ENCODE data around the gene AASDH. TPM values are rescaled to one million over a fixed set of nuclear protein-coding genes. Genes with fewer than 3 reads are reported as not detected.
"Not testable (repeated sequence)": the region's sequence is repeated elsewhere in the genome, so short reads cannot be mapped to it uniquely, and the experiment has no call there.

The AASDH gene
- total RNA-seq, 1 donor from 2014 or later: 5.0 TPM

DNA sequence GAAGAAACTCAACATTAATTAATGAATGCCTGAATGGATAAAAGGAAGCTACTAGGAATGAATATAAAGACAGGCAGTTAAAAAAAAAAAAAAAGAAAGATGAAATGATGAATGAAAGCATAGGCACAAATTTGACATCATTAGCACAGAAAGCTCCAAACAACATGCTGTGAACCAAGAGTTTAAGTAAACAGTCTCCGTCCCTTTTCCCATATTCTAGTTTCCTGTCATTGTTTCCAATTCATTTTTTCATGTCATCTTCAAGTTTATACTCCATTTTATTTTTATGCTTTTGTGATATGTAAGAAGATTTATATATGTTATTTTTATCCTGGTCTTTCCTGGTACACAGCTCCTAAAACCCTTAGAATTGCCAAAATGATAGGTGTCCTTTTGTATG, 17.7 kb upstream of the AASDH start:
- intact Hi-C loops (cut with DNase I): no loop called here
- DNase-seq: no peak
- no peak for ATAC-seq (ENCODE audit: poor library complexity)

GRCh38 chr4:56400560-56400959, 13.3 kb upstream of the AASDH start:
- intact Hi-C loops (cut with DNase I): no loop called here
- DNase-seq: no peak
- ATAC-seq (ENCODE audit: poor library complexity): no peak

GRCh38 chr4:56391270-56391669, 4.0 kb upstream of the AASDH start:
- ATAC-seq (ENCODE audit: poor library complexity) (no peak), DNase-seq (no peak)
- intact Hi-C loops (cut with DNase I): no loop called here

DNA sequence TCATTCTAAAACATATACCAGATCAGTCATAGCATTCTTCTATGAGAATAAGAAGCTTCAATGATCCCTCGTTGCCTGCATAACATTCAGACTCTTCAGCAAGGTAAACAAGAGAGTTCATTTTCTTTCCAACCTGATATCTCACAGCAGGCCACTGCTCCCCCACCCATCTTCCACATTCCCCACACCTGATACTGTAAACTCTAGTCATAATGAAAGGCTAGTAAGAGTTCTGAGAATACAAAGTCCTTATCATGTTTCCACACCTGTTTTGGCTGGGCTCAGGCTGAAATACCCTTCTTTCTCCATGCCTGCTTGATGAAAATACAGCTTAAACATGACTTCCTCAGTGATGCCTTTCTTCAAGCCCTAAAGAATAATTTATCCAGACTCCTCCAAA, 2.3 kb upstream of the AASDH start:
- ATAC-seq (ENCODE audit: poor library complexity): no peak
- DNase-seq: no peak
- intact Hi-C loops (cut with DNase I): no loop called here

DNA sequence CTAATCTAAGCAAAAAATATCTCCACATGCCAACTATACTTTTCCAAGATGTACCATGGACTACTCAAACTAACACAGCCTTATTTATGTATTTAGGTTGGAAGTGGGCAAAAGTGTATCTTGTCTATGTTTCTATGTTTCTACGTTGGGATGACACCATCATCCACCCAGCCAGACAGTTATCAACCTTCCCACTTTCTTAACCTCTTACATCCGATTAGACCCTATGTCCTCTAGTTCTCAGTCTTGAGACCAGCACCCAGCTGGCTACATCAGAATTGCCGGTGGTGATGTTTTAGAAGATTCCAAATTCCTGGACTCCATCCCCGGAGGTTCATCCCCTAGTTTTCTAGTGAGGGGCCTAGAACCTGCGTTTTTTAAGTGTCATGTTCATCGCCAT, 1.0 kb upstream of the AASDH start:
- DNase-seq: no peak
- intact Hi-C loops (cut with DNase I): no loop called here
- no peak for ATAC-seq (ENCODE audit: poor library complexity)

GRCh38 chr4:56386091-56386490, 1.2 kb downstream of the AASDH start:
- ATAC-seq (ENCODE audit: poor library complexity): no peak
- intact Hi-C loops (cut with DNase I): no loop called here
- no peak for DNase-seq

DNA sequence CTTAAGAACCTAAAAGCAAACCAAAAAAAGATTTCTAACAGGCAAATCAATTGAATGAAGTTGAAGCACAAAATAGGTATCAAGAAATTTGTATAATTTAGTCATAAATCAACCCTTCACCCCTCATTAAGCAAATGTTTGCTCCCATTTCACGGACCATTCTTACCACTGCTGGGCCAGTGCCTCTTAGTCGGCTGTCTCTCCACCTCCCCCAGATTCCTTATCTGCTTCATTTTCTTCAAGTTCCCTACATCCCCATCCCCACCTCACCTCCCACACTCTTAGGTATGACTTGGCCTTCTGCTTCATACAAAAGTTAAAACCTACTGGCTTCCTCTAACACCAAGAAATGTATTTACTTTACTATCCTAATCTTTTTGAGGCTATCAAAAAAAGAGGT, 11.8 kb downstream of the AASDH start:
- DNase-seq: no peak
- intact Hi-C loops (cut with DNase I): no loop called here
- no peak for ATAC-seq (ENCODE audit: poor library complexity)

GRCh38 chr4:56374956-56375355, 12.3 kb downstream of the AASDH start:
- no peak for DNase-seq
- intact Hi-C loops (cut with DNase I): no loop called here
- ATAC-seq (ENCODE audit: poor library complexity): no peak

- ATAC-seq (ENCODE audit: poor library complexity) (no peak), DNase-seq (no peak)
- intact Hi-C loops (cut with DNase I): no loop called here
These were observed 14.5 kb downstream of the AASDH start for GRCh38 chr4:56372774-56373173.

GRCh38 chr4:56371426-56372220, 15.7 kb downstream of the AASDH start:
- DNase-seq: no peak
- no peak for ATAC-seq (ENCODE audit: poor library complexity)
- intact Hi-C loops (cut with DNase I): no loop called here

DNA sequence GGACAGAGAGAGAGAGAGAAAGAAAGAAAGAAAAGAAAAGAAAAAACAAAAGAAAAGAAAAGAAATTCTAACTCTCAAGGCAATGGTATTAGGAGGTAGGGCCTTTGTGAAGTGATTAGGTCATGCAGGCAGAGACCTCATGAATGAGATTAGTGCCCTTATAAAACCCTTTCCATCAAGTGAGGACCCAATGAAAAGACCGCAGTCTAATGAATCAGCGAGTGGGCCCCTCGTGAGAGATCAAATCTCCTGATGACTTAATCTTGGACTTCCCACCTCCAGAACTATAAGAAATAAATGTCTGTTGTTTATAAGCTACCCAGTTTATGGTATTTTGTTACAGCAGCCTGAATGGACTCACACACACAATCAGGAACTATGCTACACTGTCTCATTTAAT, 16.9 kb downstream of the AASDH start:
- no peak for ATAC-seq (ENCODE audit: poor library complexity)
- intact Hi-C loops (cut with DNase I): no loop called here
- no peak for DNase-seq

- intact Hi-C loops (cut with DNase I); DNase-seq; ATAC-seq (ENCODE audit: poor library complexity): not testable (repeated sequence)
These were observed 24.3 kb downstream of the AASDH start for GRCh38 chr4:56362981-56363380.

DNA sequence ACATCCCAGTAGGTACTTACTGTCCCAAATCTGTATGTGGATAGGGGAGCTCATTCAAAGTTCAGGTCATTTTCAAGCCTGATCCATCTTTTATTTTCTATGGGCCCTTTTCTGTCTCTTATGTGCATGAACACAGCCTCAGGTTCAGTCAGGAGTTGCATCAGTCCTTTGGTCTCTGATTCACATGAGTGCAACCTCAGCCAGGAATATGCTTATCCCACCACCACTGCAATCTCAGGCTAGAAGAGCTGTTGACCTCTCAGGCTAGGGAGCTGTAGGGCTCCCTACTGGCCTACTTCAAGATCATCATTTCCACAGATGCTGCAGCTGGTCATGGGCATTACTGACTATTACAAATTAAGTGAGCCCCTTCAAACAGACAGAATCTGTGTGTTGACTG, 27.2 kb downstream of the AASDH start:
- intact Hi-C loops (cut with DNase I): no loop called here
- ATAC-seq (ENCODE audit: poor library complexity): no peak
- DNase-seq: no peak

GRCh38 chr4:56356650-56357049, 30.6 kb downstream of the AASDH start:
- intact Hi-C loops (cut with DNase I): no loop called here

DNA sequence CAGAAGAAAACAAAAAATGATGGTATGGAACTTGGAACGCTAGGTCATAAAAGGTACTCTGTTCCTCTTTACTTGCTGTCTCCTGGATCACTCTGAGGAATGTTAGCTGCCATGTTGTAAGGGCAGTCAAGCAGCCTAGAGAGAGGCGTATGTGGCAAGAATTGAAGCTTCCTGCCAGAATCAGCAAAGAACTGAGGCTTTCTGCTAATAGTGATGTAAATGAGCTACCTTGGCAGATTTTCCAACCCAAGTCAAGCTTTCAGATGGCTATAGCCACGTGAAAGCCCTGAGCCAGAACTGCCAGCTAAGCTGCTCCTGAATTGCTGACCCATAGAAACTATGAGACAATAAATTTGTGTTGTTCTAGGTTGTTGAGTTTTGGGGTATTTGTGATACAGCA, 38.7 kb downstream of the AASDH start:
- no peak for DNase-seq
- intact Hi-C loops (cut with DNase I): no loop called here
- ATAC-seq (ENCODE audit: poor library complexity): no peak

More at GRCh38 chr4:56356650-56357049, 30.6 kb downstream of the AASDH start:
- ATAC-seq (ENCODE audit: poor library complexity) (no peak), DNase-seq (no peak)

DNA sequence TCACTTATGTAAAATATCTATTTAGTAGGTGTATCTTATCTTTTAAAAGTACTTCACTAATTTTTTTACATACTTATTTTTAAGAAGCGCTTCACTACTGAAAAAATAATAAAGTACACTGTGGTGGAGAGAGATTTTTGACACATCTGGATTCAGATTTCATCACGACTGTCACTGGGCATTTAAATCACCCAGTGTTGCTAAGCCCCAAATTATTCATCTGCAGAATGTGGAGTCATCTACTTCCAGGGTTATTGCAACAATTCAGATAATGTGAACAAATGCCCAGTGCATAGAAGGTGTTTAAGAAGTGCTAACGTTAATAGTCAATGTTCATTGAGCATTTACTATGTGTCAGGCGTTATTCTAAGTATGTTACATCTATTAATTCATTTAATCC, 41.8 kb downstream of the AASDH start:
- no peak for DNase-seq
- intact Hi-C loops (cut with DNase I): no loop called here
- no peak for ATAC-seq (ENCODE audit: poor library complexity)

DNA sequence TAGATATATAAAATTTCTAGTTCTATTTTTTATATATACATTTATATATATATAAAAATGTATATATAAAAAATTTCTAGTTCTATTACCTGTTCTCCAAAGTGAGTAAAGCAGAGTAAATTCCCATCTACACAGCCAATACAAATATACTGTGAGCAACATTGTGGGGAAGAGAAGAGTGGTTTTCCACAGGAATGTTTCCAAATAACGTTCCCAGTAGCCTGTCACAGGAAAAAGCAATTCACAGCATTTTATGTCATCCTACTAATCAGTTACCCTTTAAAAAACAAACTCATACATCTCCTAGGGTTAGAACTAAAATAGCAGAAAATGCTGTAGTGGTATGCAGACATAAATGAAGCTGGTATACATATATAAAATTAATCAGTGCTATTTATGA, 44.5 kb downstream of the AASDH start:
- intact Hi-C loops (cut with DNase I): no loop called here
- DNase-seq: no peak
- no peak for ATAC-seq (ENCODE audit: poor library complexity)

- intact Hi-C loops (cut with DNase I): no loop called here
- no peak for ATAC-seq (ENCODE audit: poor library complexity)
- no peak for DNase-seq
These were observed 56.6 kb downstream of the AASDH start for GRCh38 chr4:56330691-56331090.

GRCh38 chr4:56326363-56326762, 60.9 kb downstream of the AASDH start:
- ATAC-seq (ENCODE audit: poor library complexity) (no peak), DNase-seq (no peak)
- intact Hi-C loops (cut with DNase I): no loop called here

- intact Hi-C loops (cut with DNase I): no loop called here
- no peak for DNase-seq
- no peak for ATAC-seq (ENCODE audit: poor library complexity)
These were observed 63.2 kb downstream of the AASDH start for GRCh38 chr4:56324011-56324610.

DNA sequence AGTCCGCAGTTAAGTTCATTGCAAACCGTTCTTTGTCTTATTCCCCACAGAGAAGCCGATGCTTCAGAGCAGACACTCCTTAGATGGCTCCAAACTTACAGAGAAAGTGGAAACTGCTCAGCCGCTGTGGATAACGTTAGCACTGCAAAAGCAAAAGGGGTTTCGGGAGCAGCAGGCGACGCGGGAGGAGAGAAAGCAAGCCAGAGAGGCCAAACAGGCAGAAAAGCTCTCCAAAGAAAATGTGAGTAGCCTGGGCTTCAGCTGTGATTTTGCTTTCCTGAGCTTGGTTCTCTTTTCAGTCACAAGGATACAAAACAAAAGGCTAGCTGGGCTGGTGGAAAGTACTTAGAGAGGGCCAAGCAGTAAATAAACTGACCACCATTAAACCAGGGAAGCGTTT, 64.0 kb downstream of the AASDH start:
- intact Hi-C loops (cut with DNase I): no loop called here
- ATAC-seq (ENCODE audit: poor library complexity): no peak
- DNase-seq: no peak

All from Right ventricle myocardium superior (tissue), 1 donor.